ENCODE results near the gene CACTIN. TPM values are rescaled to one million over a fixed set of nuclear protein-coding genes. Genes with fewer than 3 reads are reported as not detected.

Gene CACTIN
- total and polyA plus RNA-seq, 8 donors: 6.8 to 27.2 (median 12.9) TPM

DNA sequence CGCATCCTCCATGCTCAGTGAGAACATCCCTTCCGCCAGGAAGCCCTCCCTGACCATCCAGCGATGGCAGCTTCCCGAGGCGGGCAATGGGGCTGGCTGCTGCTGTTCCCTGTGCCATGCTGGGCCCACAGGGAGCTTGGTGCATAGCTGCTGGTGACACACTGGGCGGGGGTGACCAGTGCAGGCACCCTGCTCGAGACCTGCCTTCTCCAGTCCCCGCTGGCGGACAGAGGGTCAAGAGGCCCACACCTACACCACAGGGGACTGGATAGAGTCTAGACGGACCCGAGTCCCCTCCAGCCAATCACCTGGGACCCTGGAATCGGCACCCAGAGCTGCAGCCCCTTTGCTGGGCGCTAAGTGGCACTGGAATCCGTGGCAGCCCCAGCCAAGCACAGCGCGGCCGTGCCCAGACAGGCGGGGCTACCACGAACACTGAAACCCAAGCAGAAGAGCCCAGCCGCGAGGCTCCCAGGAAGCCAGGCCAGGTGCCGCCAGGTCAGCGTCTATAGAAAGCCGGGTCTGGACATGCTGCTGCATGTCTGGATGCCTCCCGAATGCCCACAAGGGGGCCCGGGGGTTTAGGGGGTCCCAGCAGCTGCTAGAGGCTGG, 11.0 kb downstream of the CACTIN start:
- FAIRE-seq (no peak), ATAC-seq (no peak), DNase-seq (peak in 1 of 6 donors; percentile 73)
- no peaks in the 10 kb centered on the region for H3K27me3 ChIP-seq
- TF ChIP-seq, protein P1, sequence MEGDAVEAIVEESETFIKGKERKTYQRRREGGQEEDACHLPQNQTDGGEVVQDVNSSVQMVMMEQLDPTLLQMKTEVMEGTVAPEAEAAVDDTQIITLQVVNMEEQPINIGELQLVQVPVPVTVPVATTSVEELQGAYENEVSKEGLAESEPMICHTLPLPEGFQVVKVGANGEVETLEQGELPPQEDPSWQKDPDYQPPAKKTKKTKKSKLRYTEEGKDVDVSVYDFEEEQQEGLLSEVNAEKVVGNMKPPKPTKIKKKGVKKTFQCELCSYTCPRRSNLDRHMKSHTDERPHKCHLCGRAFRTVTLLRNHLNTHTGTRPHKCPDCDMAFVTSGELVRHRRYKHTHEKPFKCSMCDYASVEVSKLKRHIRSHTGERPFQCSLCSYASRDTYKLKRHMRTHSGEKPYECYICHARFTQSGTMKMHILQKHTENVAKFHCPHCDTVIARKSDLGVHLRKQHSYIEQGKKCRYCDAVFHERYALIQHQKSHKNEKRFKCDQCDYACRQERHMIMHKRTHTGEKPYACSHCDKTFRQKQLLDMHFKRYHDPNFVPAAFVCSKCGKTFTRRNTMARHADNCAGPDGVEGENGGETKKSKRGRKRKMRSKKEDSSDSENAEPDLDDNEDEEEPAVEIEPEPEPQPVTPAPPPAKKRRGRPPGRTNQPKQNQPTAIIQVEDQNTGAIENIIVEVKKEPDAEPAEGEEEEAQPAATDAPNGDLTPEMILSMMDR (IDR thresholded peaks at IDR 0.05): no peak
- 92 to 93% methylated on average over 26 of the region's 26 CpGs for WGBS, 2 donors
- no peaks in the 10 kb centered on the region for H3K9me3 ChIP-seq
- H3K4me1 ChIP-seq: no peaks in the 10 kb centered on the region
- intact Hi-C loops (cut with DNase I): loop anchor here in 1 of 3 donors (10.0 kb wide), 1 partner anchor 301 kb away; no protein-coding TSS in a partner anchor
- peaks cover 0 to 13% (median 12%) of the 10 kb centered on the region in 3 donors for H3K36me3 ChIP-seq
- H3K27ac ChIP-seq: no peak overlapping the region
- no peak overlapping the region for H3K4me3 ChIP-seq

DNA sequence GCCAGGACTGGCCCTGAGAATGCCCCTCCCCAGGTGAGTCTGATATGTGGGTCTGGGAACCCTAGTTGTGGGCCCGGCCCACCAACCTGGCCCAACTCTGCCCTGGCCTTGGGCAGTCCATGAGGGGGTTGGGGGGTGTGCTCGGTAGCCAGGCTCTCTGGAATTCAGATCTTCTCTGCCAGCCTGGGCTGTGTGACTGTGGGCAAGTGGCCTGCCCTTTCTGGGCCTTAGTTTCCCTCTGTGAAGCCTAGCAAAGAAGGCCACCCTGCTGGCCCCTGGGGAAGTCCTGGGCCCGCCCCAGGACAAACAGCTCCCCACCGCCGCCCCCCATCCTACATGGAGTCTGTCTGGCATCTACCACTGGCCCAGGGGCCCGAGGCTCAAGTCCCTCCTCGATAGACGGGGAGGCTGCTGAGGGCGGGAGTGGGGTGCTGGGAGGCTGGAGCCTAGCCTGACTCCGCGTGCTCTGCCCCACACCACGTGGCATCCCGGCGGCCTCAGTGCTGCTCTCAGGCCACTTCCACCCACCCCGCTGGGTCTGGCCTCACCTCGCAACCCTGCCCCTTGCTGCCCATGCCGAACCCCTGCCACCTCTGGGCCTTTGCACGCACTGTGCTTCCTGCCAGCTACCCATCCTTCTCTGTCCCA, 11.6 kb downstream of the CACTIN start:
- TF ChIP-seq, protein P1 (IDR thresholded peaks at IDR 0.05): no peak
- Histone ChIP-seq H3K36me3 (peaks cover 0 to 13% (median 12%) of the 10 kb centered on the region in 3 donors), H3K27me3 (no peaks in the 10 kb centered on the region), H3K4me3 (no peak overlapping the region), H3K4me1 (no peaks in the 10 kb centered on the region), H3K27ac (no peak overlapping the region), H3K9me3 (no peaks in the 10 kb centered on the region)
- 89 to 95% methylated on average over 18 of the region's 18 CpGs for WGBS, 2 donors
- no peak for FAIRE-seq
- intact Hi-C loops (cut with DNase I): loop anchor here in 1 of 3 donors (10.0 kb wide), 1 partner anchor 300 kb away; no protein-coding TSS in a partner anchor
- ATAC-seq: no peak
- DNase-seq: peak in 1 of 6 donors; percentile 65

DNA sequence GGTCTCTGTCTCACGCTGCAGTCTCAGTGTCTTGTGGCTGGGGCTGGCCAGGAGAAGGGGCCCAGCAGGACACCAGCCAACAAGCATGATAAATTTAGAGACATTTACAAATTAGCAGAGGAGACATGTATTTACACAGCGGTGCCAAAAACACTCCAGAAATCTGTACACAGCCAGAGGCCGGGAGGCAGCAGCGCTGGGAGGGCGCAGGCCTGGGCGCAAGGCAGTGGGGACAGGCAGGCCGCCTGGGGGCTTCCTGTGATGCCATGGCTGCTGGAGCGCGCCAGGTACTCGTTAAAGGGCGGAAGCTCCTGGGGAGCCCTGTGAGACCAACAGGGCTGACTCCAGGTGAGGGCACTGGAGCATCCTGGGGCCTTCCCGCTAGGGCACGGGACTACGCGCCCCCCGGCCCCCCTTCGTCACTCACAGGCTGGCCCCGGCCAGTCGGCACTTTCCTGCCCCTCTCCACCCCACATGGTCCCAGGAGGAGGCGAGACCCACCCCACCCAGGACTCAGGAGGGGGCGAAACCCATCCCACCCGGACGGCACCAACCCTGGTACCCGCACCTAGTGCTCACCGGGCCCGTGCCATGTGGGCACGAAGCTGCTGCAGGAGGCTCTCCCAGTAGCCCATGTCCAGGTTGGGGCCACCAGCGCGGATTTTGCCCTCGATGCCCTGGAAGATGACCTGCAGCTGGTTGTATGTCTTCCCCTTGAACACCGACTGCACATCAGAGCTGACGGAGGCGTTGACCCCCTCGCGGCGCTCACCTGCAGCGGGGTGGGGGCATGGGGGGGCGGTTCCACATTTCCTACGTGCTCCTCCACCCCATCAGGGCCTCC, 12.6 kb downstream of the CACTIN start:
- intact Hi-C loops (cut with DNase I): loop anchor here in 1 of 3 donors (10.0 kb wide), 1 partner anchor 299 kb away; no protein-coding TSS in a partner anchor
- H3K4me1 ChIP-seq: no peaks in the 10 kb centered on the region
- TF ChIP-seq, protein P1 (IDR thresholded peaks at IDR 0.05): no peak
- ATAC-seq (no peak), DNase-seq (peak in 2 of 6 donors; percentile 35 to 76), FAIRE-seq (no peak)
- no peak overlapping the region for H3K4me3 ChIP-seq
- no peaks in the 10 kb centered on the region for H3K9me3 ChIP-seq
- H3K27me3 ChIP-seq: no peaks in the 10 kb centered on the region
- H3K36me3 ChIP-seq: peaks cover 0 to 13% (median 12%) of the 10 kb centered on the region in 3 donors
- WGBS, 2 donors: 91% methylated on average over 39 of the region's 39 CpGs
- no peak overlapping the region for H3K27ac ChIP-seq

DNA sequence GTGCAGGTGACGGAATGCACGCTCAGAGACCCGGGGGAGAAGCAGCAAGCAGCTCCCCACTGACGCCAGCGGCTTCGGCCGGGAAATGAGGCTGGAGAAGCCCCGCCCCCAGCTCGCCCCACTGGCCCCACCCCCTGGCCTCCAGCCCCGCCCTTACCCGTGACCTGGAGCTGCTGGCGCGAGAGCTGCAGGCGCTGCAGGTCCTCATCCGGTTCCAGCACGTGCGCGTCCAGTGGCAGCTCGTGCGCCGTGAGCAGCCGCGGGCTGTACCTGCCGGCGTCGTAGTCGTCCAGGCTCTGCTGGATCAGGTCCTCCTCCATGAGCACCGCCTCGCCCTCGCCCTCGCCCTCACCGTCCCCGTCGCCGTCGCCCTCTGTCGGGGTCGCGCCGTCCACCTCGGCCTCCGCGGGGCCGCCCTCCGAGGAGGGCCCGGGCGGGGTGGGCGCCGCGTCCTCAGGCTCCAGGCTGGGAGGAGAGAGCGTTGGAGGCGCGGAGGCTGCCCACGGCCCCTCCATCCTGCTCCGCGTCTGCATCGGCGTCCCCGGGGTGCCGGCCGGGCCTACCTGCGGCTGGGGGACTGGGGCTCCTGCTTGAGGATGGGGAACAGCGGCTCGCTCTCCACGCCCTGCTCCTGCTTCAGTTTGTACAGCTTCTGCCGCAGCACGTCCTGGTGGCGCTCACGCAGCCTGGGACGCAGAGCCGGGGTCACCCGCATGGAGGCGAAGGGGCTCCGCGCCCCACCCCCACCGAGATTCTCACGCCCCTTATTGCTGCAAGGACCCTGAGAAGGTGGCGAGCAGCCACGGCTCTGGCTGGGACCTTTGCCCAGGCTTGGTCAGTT, 13.5 kb downstream of the CACTIN start:
- ATAC-seq: no peak
- H3K4me1 ChIP-seq: no peaks in the 10 kb centered on the region
- peak in 3 of 6 donors; percentile 39 to 76 (median 54) for DNase-seq
- H3K27ac ChIP-seq: no peak overlapping the region
- no peaks in the 10 kb centered on the region for H3K9me3 ChIP-seq
- TF ChIP-seq, protein P1 (IDR thresholded peaks at IDR 0.05): no peak
- H3K36me3 ChIP-seq: peaks cover 0 to 13% (median 12%) of the 10 kb centered on the region in 3 donors
- H3K27me3 ChIP-seq: no peaks in the 10 kb centered on the region
- no peak overlapping the region for H3K4me3 ChIP-seq
- intact Hi-C loops (cut with DNase I): loop anchor here in 1 of 3 donors (10.0 kb wide), 1 partner anchor 298 kb away; no protein-coding TSS in a partner anchor
- no peak for FAIRE-seq
- 91 to 93% methylated on average over 57 to 79 of the region's 79 CpGs for whole genome bisulfite sequencing, 2 donors
